SK-MEL-5 (cell line): ENCODE data around the gene CMIP. TPM values are rescaled to one million over a fixed set of nuclear protein-coding genes. Genes with fewer than 3 reads are reported as not detected.

ENCODE experiments used
- DNase-seq: peaks from one replicate; pipeline ENCODE4 v3.0.0-alpha.2; 2016; ENCODE audit warnings: low read depth, low spot score
- in situ Hi-C: cut with HindIII; loops from 2 replicates; pipeline ENCODE4 v1.10.0; 2016; ENCODE audit warnings: low sequenced_read_pairs, high pct_unique_total_duplicates, low pct_unique_long_range_greater_than_20kb
- total RNA-seq: library from RNA; depleted of rRNA; stranded (reverse); fragments of >200 nt; shearing (Covaris generic); gene quantifications from 2 replicates; pipeline ENCODE4 v1.2.3, GENCODE V29; 2014

Gene CMIP
- total RNA-seq, 1 experiment from 2014 or later, result 2.0 TPM

DNA sequence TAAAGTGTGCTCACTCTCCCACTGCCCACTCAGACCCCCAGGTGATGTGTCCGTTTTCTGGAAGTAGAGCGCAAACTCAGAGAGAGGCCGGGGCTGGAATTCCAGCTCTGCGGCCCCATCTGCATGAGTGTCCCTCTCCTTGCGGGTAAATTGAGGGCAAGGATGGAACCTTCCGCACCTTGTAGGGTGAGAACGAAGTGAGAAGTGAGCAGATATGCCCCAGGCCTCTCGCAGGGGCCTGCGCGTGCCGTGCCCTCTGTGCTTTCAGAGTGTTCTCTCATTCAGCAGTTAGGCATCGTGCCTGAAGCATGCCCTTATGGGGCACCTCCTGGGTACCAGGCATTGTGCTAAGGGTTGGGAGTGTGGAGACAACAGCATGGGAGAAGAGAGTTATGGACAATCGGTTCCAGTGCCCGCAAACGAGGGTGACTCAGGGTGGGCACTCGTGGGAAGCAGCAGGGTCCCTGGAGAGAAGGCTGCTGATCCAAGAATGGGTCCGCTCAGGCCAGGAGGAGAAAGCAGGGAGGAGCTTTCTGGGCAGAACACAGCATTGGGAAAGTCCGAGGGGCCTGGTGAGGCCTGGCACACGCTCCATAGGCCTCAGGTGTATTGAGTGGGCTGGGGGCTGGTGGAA, 23.8 kb downstream of the CMIP start:
- in situ Hi-C loops, result no loop called here
- DNase-seq, result no peak

DNA sequence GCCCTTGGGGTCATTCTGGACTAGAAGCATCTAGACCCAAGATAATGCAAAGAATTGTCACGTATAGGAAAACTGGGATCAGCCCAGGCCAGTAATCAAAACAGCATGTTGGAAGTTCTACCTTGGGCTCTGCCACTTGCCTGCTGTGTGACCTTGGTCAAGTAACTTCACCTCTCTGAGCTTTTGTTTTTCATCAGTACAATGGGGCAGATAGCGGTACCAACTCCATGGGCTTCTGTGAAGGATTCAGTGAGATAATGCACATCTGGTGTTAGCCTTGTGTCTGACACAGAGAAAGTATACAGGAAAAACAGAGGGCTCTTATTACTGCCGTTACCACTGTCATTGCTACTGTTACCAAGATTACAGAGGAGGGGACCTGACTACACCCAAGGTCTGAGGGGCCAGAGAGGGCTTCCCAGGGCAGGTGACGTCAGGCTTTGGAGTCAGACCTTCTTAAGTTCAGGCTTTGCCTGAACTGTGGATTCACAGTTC, 24.6 kb downstream of the CMIP start:
- no peak for DNase-seq
- in situ Hi-C loops, result no loop called here

DNA sequence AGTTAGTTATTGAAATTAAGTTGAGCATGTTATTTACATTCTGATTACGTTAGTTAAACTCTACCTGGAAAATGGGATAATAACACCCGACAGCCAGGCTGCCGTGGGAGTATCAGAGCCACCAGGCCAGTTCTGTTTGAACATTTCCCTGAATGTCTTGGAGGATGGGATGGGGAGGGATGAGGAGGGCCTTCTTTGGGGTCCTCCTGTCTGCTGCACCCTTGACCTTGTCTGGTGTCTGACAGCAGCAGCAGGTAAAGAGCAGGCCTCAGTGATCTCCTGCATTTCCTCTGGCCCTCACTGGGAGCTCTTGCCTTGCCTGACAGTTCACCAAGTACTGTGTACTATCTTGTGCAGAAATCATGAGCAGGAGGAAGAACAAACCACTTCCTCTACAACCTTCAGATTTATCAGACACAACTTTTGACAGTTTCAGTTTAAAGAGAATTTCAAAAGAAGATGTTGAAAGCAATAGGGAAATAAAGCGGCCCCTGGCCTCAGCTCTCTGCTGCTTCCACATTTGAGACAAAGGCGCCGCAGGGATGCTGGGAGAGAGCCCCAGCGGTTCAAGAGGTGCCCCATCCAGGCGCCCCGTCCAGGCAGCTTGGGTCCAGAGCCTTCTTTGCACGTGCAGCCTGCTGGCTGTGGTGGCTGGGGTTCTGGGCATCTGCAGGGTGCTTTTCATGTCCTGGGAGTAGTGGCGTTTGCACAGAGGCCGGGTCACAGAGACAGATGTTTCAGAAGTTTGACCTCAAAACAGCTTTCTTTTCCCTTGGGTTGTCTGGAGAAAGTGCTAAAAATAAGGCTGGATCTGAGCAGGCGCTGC, 25.3 kb downstream of the CMIP start:
- no peak for DNase-seq
- in situ Hi-C loops, result no loop called here

DNA sequence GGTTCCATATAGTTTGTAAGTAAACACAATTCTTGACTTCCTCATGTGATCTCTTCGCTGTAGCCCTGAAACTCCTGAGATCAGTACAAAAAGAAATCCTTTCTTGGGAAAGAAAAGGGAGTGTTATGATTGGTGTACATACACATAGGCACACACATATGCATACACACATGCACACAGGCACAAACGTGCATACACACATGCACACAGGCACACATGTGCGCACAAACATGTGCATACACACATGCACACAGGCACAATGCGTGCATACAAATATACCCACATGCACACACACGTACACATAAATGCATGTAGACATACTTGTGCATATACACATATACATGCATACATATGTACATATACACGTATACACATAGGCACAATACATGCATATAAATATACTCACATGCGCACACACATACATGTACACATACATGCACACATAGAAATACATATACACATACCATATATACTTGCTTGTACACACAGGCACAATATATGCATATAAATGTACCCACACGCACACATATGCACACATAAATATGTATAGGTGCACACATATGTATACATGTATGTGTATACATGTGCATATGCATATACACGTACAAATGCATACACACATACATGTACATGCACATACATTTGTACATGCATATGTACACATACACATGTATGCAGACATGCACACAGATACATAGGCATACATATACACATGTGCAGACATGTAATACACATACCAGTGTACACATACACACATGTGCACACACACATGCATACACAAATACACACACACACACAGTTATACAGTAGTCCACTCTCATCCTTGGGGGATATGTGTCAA, 26.4 kb downstream of the CMIP start:
- no peak for DNase-seq
- in situ Hi-C loops, result no loop called here

DNA sequence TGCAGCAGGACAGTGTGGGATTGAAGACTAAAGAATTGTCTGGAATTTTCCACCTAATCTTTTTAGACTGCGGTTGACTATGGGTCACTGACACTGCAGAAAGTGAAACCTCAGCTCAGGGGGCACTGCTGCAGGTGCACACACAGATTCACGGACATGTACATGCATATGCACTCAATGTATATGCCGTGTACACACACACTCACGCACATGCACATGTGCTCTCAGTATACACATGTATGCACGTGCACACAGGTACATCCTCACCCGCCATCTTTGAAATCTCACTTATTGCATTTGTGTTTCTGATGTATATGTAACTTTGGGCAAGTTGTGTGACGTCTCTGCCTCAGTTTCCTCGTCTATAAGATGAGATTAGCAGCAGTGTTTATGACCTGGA, 27.3 kb downstream of the CMIP start:
- no peak for DNase-seq
- in situ Hi-C loops, result no loop called here

DNA sequence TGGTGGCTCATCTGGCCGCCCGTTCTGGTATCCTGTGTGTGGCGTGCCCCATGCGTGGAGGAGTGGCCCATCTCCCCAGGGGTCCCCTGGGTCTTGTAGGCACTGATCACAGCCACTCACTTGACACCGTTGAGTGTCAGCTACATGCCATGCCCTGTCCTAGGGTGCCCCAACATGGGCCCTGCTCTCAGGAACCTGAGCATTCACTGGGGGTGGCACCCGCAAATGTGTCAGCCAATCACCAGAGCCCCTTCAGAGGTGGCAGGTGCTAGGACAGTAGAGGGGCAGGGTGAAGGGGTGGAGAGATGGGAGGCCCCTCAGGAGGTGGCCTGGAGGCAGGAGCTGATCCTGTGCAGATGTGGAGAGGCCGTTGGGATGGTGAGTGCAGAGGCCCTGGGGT, 27.8 kb downstream of the CMIP start:
- DNase-seq, result no peak
- in situ Hi-C loops, result no loop called here

DNA sequence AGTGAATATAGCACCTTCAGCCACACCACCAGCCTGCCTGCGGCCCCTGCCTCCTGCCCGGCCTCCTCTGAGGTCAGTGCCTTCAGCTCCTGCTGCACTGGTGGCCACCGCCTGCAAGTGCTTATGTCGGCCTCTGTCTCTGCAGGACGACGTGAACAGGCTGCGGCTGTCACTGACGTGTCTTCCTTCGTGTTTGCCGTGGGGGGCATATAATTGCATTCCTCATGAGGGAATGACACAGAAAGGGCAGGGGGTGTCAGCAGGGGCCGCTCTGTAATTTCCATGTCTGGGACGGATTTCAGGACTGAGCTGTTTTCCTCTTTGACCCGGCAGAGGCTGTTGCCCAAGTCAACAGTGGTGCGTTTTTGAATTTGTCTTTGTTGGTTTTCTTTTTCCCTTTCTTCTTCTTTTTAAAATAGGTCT, 28.5 kb downstream of the CMIP start:
- in situ Hi-C loops, result no loop called here
- no peak for DNase-seq

DNA sequence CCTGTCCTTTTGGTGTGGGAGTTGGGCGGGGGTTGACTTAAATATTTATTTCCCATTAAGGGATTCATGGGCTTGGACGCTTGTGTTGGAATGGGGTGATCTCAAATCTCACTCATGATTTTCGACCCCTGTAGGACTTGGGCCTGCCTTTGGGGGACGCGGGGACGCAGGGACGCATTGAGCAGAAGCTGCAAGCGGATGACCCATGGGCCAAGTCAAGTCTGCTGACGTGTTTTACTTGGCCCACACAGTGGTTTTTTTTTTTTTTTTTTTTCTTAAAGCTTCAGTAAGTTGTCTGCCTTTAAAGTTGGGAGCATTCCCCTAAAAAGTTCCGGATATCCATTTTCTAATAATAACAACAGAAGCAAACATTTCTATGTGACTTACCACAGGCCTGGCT, 28.9 kb downstream of the CMIP start:
- DNase-seq, result no peak
- in situ Hi-C loops, result no loop called here

DNA sequence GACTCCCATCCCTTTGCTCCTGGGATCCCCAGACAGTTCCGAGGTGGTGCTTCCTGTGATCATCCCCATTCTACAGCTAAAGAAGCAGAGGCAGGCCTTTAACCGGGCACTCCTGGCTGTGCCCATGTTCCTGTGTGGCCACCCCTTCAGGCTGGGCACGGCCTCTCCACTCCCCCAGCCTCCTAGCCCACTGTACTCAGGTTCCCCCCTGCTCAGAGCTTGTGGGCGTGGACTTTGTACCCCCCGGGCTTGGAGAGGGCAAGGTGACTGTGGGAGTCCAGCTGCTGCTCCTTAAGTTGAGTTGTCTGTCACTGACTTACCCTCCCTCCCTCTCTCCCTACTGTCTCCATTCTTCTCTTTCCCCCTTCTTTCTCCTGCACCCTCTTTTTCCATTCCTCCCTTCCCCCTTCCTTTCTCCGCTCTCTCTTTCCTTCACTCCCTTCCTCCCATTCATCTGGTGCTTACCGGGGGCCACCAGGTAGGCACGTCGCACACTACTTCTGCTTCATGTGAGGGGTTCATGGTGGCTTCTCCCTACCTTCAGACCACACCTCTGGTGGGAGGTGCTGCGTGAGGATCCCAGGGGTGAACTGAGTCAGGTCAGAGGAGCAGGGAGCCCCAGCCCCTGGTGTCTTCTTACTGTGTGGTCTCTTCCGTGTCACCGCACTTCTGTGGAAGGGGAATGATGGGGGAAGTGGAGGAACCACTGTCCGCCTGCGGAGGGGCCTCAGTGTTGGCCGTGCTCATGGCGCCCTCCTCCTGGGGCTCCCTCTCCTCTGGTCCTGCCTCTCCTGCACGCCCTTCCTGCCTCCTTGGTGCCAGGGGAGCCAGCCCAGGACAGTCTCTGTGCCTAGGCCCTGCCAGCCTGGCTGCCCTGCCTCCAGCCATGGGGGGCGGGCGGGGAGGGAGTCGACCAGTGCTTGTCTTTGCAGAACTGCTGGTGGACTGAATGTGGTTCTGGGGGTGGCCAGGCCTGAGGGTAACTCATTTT, 29.7 kb downstream of the CMIP start:
- no peak for DNase-seq
- in situ Hi-C loops, result no loop called here

DNA sequence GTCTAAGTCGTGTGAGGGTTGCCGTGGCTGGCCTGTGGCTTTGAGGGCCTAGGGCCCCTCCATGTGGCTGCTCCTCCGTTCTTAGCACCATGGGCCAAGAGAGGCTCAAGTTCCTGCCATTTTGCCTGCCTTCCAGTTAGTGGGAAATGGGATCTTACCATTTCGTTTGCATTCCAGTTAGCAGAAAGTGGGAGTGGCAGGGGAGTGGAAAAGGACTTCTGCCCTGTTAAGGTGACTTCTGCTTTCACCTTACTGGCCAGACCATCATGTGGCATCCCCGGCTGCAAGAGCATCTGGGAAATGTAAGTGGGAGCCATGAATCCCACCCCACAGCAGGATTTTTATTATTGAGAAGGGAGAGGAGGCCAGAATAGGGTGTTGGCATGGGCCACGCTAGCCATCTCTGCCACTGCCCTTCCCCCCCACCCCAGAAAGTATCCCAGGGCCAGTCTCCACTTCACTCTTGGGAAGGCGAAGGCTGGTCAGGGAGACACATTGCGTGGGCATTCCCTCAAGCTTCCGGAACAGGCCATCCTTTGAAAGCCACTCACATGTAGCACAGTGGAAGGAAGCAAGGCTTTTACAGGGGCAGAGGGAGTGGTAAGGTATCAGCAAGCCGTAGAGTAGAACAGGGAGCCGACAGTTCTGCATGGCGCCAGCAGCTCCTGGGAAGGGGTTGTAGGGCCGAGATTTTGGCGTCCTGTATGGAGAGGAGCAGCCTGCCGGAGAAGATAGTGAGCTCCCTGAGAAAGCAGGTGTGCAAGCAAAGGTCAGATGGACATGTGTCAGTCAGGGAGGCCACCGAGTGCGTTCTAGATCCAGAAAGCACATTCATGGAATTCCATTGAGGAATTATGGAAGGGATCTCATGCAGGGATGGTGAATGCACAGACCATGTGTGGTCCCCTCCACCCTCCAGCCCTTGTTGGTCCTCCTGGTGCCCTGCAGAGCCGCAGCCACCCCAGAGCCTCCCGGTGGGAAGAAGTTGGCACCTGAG, 33.4 kb downstream of the CMIP start:
- in situ Hi-C loops, result no loop called here

DNA sequence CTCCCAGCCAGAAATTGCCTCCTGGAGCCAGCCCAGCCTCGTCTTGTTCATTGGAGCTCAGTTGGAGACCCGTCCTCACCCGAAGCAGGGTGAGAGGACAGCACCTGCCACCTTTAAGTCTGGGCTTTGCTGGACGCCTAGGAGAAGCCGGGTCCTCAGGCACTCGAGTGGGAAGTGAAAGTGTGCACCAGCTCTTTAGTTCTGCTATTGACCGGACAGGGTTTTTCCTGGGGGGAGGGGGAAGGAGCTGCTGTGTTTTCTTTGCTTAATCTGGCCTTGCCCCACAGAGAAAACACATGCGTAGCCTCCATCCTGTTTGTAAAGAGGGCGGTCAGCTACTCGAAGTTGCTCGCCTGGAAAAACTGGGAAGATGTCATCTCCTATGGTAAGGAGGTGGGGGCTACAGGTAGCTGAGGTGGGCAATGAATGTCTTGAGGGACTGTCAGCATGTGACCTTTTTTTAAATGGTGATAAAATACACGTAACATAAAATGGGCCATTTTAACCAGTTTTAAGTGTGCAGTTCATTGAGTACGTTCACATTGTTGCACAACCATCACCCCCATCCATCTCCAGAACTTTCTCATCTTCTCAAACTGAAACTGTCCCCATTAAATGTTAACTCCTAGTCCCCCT, 34.4 kb downstream of the CMIP start:
- in situ Hi-C loops, result no loop called here
- DNase-seq, result no peak

More for the DNA sequence above, 33.4 kb downstream of the CMIP start:
- DNase-seq, result no peak

DNA sequence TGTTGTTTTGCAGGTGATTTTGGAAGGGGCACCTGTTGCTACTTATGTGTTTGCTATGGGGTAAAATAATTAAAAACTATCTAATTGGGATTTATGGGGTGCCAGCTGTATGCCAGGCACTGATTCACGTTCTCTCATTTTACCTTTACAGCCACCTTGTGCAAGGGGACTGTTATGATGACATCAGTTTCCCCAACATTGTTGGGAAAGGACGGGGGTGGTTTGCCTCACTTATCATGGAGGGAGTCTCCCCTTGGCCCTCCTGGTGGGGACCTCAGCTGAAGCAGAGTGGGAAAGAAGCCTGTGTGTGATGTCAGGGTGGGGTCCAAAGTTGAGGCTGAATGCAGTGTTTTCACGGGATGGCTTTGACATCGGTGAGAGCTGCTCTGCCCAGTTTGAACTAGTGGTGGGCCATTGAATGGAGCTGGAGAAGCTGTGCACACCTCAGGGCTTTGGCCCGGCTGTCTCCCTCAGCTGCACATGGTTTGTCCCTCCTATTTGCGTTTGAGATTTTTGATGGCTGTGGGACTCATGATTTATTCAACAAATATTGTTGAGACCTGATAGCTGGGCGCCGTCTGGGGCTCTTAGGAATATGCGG, 36.1 kb downstream of the CMIP start:
- no peak for DNase-seq
- in situ Hi-C loops, result no loop called here

DNA sequence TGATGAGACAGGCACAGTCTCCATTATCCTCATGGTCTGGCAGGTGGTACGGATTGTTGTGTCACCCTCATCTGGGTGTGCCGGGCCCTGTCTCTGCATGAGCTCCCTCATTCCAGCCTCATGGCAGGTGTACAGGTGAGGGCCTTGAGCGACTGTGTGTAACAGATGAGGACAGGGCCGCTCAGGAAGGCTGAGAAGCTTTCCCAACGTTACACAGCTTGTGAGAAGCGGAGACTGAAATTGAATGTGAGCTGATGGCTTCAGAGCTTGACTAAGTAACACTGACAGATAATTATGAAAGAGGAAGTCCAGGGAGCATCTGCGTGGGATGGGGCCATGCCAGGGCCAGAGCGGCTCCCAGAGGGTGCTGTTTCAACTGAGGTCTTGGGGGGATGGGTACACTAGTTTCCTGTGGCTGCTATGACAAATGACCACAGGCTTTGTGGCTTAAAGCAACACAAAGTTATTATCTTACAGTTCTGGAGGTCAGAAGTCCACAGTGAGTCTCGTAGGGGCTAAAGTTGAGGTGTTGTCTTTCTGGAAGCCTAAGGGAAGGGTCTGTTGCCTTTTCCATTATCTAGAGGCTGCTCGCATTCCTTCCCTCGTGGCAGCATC, 36.7 kb downstream of the CMIP start:
- no peak for DNase-seq
- in situ Hi-C loops, result no loop called here

DNA sequence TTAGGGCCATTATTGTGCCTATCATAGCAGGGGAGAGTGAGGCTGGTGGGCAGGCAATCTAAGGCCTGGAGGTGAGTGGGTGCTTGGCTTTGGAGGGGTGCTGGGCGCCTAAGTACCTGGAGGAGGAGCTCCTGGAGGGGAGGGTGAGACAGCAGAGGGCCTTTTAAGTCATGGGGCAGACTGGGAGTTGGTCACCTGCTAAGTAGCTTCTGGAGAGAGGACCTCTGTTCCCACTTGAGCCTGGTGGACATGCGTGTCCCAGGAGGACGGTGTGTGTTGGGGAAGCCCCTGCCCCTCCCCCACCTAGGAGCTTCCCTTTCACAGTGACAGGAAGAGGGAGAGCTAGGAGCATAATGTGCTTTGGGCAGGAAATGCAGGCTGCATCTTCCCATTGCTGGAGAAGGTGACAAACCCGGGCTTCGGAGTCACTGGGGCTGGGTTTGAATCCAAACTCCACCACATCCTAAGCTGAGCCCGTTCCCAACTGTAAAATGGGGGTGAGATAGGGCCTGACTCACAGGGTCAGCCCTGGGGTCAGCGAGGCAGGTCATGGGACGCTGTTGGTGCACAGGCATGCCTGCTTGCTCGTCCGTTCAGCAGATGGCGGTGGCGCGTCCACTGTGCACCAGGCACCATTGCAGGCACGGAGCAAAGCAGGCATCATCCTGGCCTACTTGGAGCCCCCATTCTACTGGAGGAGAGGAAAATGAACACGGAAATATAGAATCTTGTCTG, 37.9 kb downstream of the CMIP start:
- no peak for DNase-seq
- in situ Hi-C loops, result no loop called here
